HepG2 (cell line): Measurements from ENCODE around the gene EBP. TPM values are rescaled to one million over a fixed set of nuclear protein-coding genes. Genes with fewer than 3 reads are reported as not detected.

Experiments
- AGO1 ChIP-seq: fragments of 200-400 bp; formaldehyde crosslinking; IDR thresholded peaks from 2 replicates; pipeline ENCODE4 v1.6.1; 2017; ENCODE audit warnings: mild to moderate bottlenecking, low read depth, low read length, moderate library complexity; ENCODE audit not compliant: poor library complexity, severe bottlenecking
- ARNT2 ChIP-seq: sonication (generic); formaldehyde crosslinking; IDR thresholded peaks from 2 replicates; pipeline ENCODE4 v1.8.0; 2022; ENCODE audit warnings: mild to moderate bottlenecking, low read depth, missing genetic modification reagents, moderate library complexity
- CHD2 ChIP-seq: IDR thresholded peaks from 2 replicates; pipeline ENCODE4 v1.6.1; 2011; ENCODE audit warnings: low read depth, low read length, improper control_type of control experiment
- DMAP1 ChIP-seq: IDR thresholded peaks from 2 replicates; pipeline ENCODE4 v1.6.1; 2016
- EP300 ChIP-seq, 3 experiments: sonication (generic) in 1 of 3; formaldehyde crosslinking in 1 of 3; IDR thresholded peaks; 2 replicates each; pipeline versions ENCODE4 v1.5.1 to v1.6.1; 2011 to 2020; ENCODE audit warnings: low read depth in 2 of 3, low read length in 2 of 3, borderline replicate concordance in 1 of 3, improper control_type of control experiment in 1 of 3, mild to moderate bottlenecking in 1 of 3, missing genetic modification reagents in 1 of 3, moderate library complexity in 1 of 3
- FOXA3 ChIP-seq: IDR thresholded peaks from 2 replicates; pipeline ENCODE4 v1.6.1; 2016; ENCODE audit warnings: missing genetic modification reagents, missing compliant biosample characterization
- HOXA3 ChIP-seq: sonication (generic); formaldehyde crosslinking; IDR thresholded peaks from 2 replicates; pipeline ENCODE4 v1.5.0; 2020; ENCODE audit warnings: missing genetic modification reagents
- JUN ChIP-seq: sonication (generic); formaldehyde crosslinking; IDR thresholded peaks from 2 replicates; pipeline ENCODE4 v1.4.0; 2020; ENCODE audit warnings: mild to moderate bottlenecking, missing genetic modification reagents
- NR2F6 ChIP-seq, 2 experiments: IDR thresholded peaks; 2 replicates each; pipeline ENCODE4 v1.6.1; 2016; ENCODE audit warnings: antibody characterized with exemption in 1 of 2, mild to moderate bottlenecking in 1 of 2
- PAXIP1 ChIP-seq: sonication (generic); formaldehyde crosslinking; conservative IDR thresholded peaks from 2 replicates; pipeline ENCODE4 v1.4.0; 2020; ENCODE audit warnings: mild to moderate bottlenecking, missing genetic modification reagents, moderate library complexity
- RFX3 ChIP-seq: IDR thresholded peaks from 2 replicates; pipeline ENCODE4 v1.6.1; 2016; ENCODE audit warnings: missing biosample characterization, missing genetic modification reagents
- SRF ChIP-seq: IDR thresholded peaks from 2 replicates; pipeline ENCODE4 v1.6.1; 2011; ENCODE audit warnings: mild to moderate bottlenecking, low read depth, low read length, moderate library complexity
- TP53 ChIP-seq: sonication (generic); formaldehyde crosslinking; conservative IDR thresholded peaks from 2 replicates; pipeline ENCODE4 v1.4.0; 2020; ENCODE audit warnings: missing genetic modification reagents
- U2AF1 ChIP-seq: fragments of 200-400 bp; formaldehyde crosslinking; optimal IDR thresholded peaks from 2 replicates; pipeline ENCODE3; 2017; ENCODE audit warnings: mild to moderate bottlenecking, low read depth, low read length
- ZMYM3 ChIP-seq: sonication (generic); formaldehyde crosslinking; IDR thresholded peaks from 2 replicates; pipeline ENCODE4 v1.5.1; 2020; ENCODE audit warnings: mild to moderate bottlenecking, missing genetic modification reagents
- ZNF24 ChIP-seq: fragments of 450-650 bp; IDR thresholded peaks from 2 replicates; pipeline ENCODE4 v1.6.1; 2017; ENCODE audit warnings: antibody characterized with exemption, mild to moderate bottlenecking
- ZNF317 ChIP-seq: sonication (generic); formaldehyde crosslinking; IDR thresholded peaks from 2 replicates; pipeline ENCODE4 v1.5.0; 2020; ENCODE audit warnings: mild to moderate bottlenecking, missing genetic modification reagents
- ZNF496 ChIP-seq: sonication (generic); formaldehyde crosslinking; IDR thresholded peaks from 2 replicates; pipeline ENCODE4 v1.8.1; 2023; ENCODE audit warnings: mild to moderate bottlenecking, moderate library complexity, missing genetic modification reagents; ENCODE audit not compliant: insufficient replicate concordance
- ZNF513 ChIP-seq: sonication (generic); formaldehyde crosslinking; conservative IDR thresholded peaks from 2 replicates; pipeline ENCODE4 v1.5.0; 2020; ENCODE audit warnings: missing genetic modification reagents
- ZNF550 ChIP-seq: sonication (generic); formaldehyde crosslinking; IDR thresholded peaks from 2 replicates; pipeline ENCODE4 v1.4.0; 2020; ENCODE audit warnings: mild to moderate bottlenecking, missing genetic modification reagents, borderline replicate concordance
- ZNF629 ChIP-seq: sonication (generic); formaldehyde crosslinking; conservative IDR thresholded peaks from 2 replicates; pipeline ENCODE4 v1.5.0; 2020; ENCODE audit warnings: missing genetic modification reagents
- ZNF691 ChIP-seq: sonication (generic); formaldehyde crosslinking; IDR thresholded peaks from 2 replicates; pipeline ENCODE4 v1.4.0; 2020; ENCODE audit warnings: missing genetic modification reagents, low read depth, mild to moderate bottlenecking, borderline replicate concordance
- ZNF770 ChIP-seq: sonication (generic); formaldehyde crosslinking; IDR thresholded peaks from 2 replicates; pipeline ENCODE4 v1.5.0; 2020; ENCODE audit warnings: mild to moderate bottlenecking, missing genetic modification reagents
- ZSCAN29 ChIP-seq: sonication (generic); formaldehyde crosslinking; conservative IDR thresholded peaks from 2 replicates; pipeline ENCODE4 v1.4.0; 2020; ENCODE audit warnings: mild to moderate bottlenecking, missing genetic modification reagents
- polyA plus RNA-seq, 8 experiments: library from polyadenylated mRNA; depleted of rRNA in 3 of 8; stranded (reverse) in 7 of 8; unstranded in 1 of 8; fragments of >200 nt; fragmentation: Illumina TruSeq in 4 of 8; extraction: Trizol in 4 of 8; gene quantifications; 2 replicates each; pipeline versions ENCODE4 v1.2.1 to v1.2.3, GENCODE V29; 2011 to 2016; ENCODE audit warnings: low read depth in 4 of 8, missing spikeins in 1 of 8, mixed read lengths in 1 of 8; ENCODE audit not compliant: insufficient read depth in 1 of 8
- total RNA-seq, 5 experiments: library from RNA; depleted of rRNA; stranded (reverse); fragments of >200 nt; fragmentation: Illumina TruSeq; extraction: Trizol; gene quantifications; 2 replicates each; pipeline ENCODE4 v1.2.3, GENCODE V29; 2016; ENCODE audit warnings: low read depth in 1 of 5

Gene EBP
- total and polyA plus RNA-seq, 2 of the 13 experiments (the other 11 are each of a cell fraction or from before 2014, with no cell fraction given), result 106 to 260 TPM

DNA sequence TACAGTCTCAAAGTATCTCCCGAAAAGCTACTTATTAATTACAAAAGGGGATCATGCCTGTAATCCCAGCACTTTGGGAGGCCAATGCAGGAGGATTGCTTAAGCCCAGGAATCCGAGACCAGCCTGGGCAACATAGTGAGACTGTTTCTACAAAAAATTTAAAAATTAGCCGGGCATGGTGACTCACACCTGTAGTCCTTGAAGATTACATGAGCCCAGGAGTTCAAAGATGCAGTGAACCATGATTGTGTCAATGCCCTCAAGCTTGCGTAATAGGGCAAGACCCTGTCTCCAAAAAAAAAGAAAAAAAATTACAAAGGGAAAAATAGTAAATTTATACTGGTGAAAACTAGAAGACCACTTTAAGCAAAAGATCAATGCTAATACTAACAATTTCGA is 16.1 kb upstream of the EBP start (continued):
- TF ChIP-seq ARNT2 (CRISPR knock-in tag) (no peak), RFX3 (CRISPR knock-in tag) (no peak), ZMYM3 (CRISPR knock-in tag) (peak; percentile 47; the same call in 1 of the 2 replicates), ZNF24 (no peak), ZNF691 (CRISPR knock-in tag) (no peak), ZNF629 (CRISPR knock-in tag) (no peak), ZNF317 (CRISPR knock-in tag) (no peak), EP300 (IDR thresholded peaks at IDR 0.05; ENCODE audit: low read depth in 2 of 2, low read length in 2 of 2) (0 out of 4 replicates have a peak, but pooled peaks of 1 of the 2 experiments have one; percentile 40), EP300 (CRISPR knock-in tag; IDR thresholded peaks at IDR 0.05; ENCODE audit: borderline replicate concordance) (no peak), AGO1 (no peak), NR2F6 (IDR thresholded peaks at IDR 0.05) (peak; percentile 93), NR2F6 (CRISPR knock-in tag; IDR thresholded peaks at IDR 0.05) (peak; percentile 90), ZNF496 (no peak), HOXA3 (CRISPR knock-in tag) (no peak), PAXIP1 (CRISPR knock-in tag) (peak; percentile 52), FOXA3 (CRISPR knock-in tag) (peak; percentile 48; the same call in 1 of the 2 replicates), JUN (CRISPR knock-in tag) (0 out of 2 replicates have a peak, but pooled peaks have one; percentile 27), ZNF513 (no peak), DMAP1 (CRISPR knock-in tag) (no peak), SRF (no peak), U2AF1 (no peak), ZNF770 (CRISPR knock-in tag) (peak; percentile 97), TP53 (no peak), ZNF550 (no peak), ZSCAN29 (CRISPR knock-in tag) (no peak), CHD2 (no peak)
